ENCODE results near the gene TLDC2. TPM values are rescaled to one million over a fixed set of nuclear protein-coding genes. Genes with fewer than 3 reads are reported as not detected.

TLDC2 gene
- total RNA-seq, 4 donors from 2014 or later: 0.27 to 3.7 (median 0.27) TPM; not detected in 1

- WGBS, 2 donors (ENCODE audit: low coverage in 1 of 2): 60 to 76% methylated on average over 1 to 4 of the region's 4 CpGs
- Histone ChIP-seq H3K27me3 (no peaks in the 10 kb centered on the region), H3K36me3 (no peaks in the 10 kb centered on the region), H3K4me3 (no peak overlapping the region), H3K4me1 (peaks cover 13 to 91% (median 63%) of the 10 kb centered on the region in 3 donors), H3K9me3 (no peaks in the 10 kb centered on the region), H3K27ac (peak overlapping the region in 3 of 4 donors; percentile 95 to 98 (median 96))
- no peak for ATAC-seq
- TF ChIP-seq POLR2AphosphoS5 (IDR thresholded peaks at IDR 0.05) (no peak), EP300 (IDR thresholded peaks at IDR 0.05) (no peak), POLR2A (IDR thresholded peaks at IDR 0.05) (no peak), CTCF (IDR thresholded peaks at IDR 0.05) (no peak)
Measured at GRCh38 chr20:36859282-36859555, 16.7 kb upstream of the TLDC2 start.

GRCh38 chr20:36859700-36860330, 16.1 kb upstream of the TLDC2 start:
- no peaks in the 10 kb centered on the region for H3K36me3 ChIP-seq
- H3K27ac ChIP-seq: peak overlapping the region in 3 of 4 donors; percentile 95 to 98 (median 96)
- H3K4me3 ChIP-seq: peak overlapping the region in 1 of 2 donors; percentile 2
- H3K4me1 ChIP-seq: peaks cover 13 to 91% (median 60%) of the 10 kb centered on the region in 3 donors
- 45 to 52% methylated on average over 5 of the region's 6 CpGs for WGBS, 2 donors (ENCODE audit: low coverage in 1 of 2)
- no peak for ATAC-seq
- TF ChIP-seq POLR2A (IDR thresholded peaks at IDR 0.05) (no peak), EP300 (IDR thresholded peaks at IDR 0.05) (no peak), CTCF (IDR thresholded peaks at IDR 0.05) (no peak), POLR2AphosphoS5 (IDR thresholded peaks at IDR 0.05) (no peak)
- H3K9me3 ChIP-seq: no peaks in the 10 kb centered on the region
- H3K27me3 ChIP-seq: no peaks in the 10 kb centered on the region

DNA sequence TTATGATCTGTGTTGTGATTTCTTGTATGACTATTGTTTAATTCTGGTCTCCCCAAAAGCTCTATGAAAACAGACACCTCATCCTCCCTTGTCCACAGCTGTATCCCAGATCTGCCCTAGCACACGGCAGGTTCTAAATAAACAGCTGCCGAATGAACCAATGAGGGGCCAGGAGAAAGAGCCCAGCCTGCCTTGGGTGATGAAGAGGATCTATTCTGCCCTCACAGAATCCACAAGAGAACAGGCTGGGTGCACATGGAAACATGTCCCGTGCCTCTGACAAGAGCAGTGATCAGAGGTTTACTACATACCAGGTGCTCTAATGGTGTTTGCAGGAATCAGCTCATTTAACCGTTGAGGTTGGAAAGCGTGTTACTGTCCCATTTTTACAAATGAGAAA, 15.6 kb upstream of the TLDC2 start:
- no peak for ATAC-seq
- TF ChIP-seq POLR2AphosphoS5 (IDR thresholded peaks at IDR 0.05) (no peak), EP300 (IDR thresholded peaks at IDR 0.05) (no peak), CTCF (IDR thresholded peaks at IDR 0.05) (no peak), POLR2A (IDR thresholded peaks at IDR 0.05) (no peak)
- Histone ChIP-seq H3K27ac (peak overlapping the region in 3 of 4 donors; percentile 95 to 98 (median 96)), H3K36me3 (no peaks in the 10 kb centered on the region), H3K9me3 (no peaks in the 10 kb centered on the region), H3K4me1 (peaks cover 10 to 89% (median 55%) of the 10 kb centered on the region in 3 donors), H3K27me3 (no peaks in the 10 kb centered on the region), H3K4me3 (peak overlapping the region in 1 of 2 donors; percentile 86)
- 39 to 40% methylated on average over 2 to 3 of the region's 5 CpGs for WGBS, 2 donors (ENCODE audit: low coverage in 1 of 2)

- WGBS, 2 donors (ENCODE audit: low coverage in 1 of 2): 41 to 65% methylated on average over 5 to 7 of the region's 14 CpGs
- Histone ChIP-seq H3K27ac (peak overlapping the region; percentile 79 to 98 (median 96)), H3K9me3 (no peaks in the 10 kb centered on the region), H3K27me3 (no peaks in the 10 kb centered on the region), H3K4me1 (peaks cover 3 to 82% (median 48%) of the 10 kb centered on the region in 3 donors), H3K4me3 (peak overlapping the region; percentile 32 to 86), H3K36me3 (no peaks in the 10 kb centered on the region)
- TF ChIP-seq POLR2A (IDR thresholded peaks at IDR 0.05) (no peak), EP300 (IDR thresholded peaks at IDR 0.05) (no peak), POLR2AphosphoS5 (IDR thresholded peaks at IDR 0.05) (no peak), CTCF (IDR thresholded peaks at IDR 0.05) (peak in 1 of 4 experiments; percentile 6)
- ATAC-seq: no peak
Measured at GRCh38 chr20:36860811-36861624, 14.9 kb upstream of the TLDC2 start.

GRCh38 chr20:36861625-36861874, 14.4 kb upstream of the TLDC2 start:
- H3K4me1 ChIP-seq: peaks cover 0 to 77% (median 43%) of the 10 kb centered on the region in 3 donors
- no peaks in the 10 kb centered on the region for H3K36me3 ChIP-seq
- no peaks in the 10 kb centered on the region for H3K9me3 ChIP-seq
- H3K4me3 ChIP-seq: peak overlapping the region; percentile 32 to 86
- no peaks in the 10 kb centered on the region for H3K27me3 ChIP-seq
- no peak for ATAC-seq
- 20% methylated on average over 1 of the region's 7 CpGs; no CpG with 5 or more reads in 1 of the 2 donors for WGBS, 2 donors (ENCODE audit: low coverage in 1 of 2)
- H3K27ac ChIP-seq: peak overlapping the region; percentile 79 to 98 (median 96)
- TF ChIP-seq EP300 (IDR thresholded peaks at IDR 0.05): no peak
